PC-3 (cell line): ENCODE measurements around the gene ADCYAP1R1. TPM values are rescaled to one million over a fixed set of nuclear protein-coding genes. Genes with fewer than 3 reads are reported as not detected.

ENCODE experiments used
- ATAC-seq: fragments of 200-7000 bp; cut with Tn5 transposase; 2 replicates; pipeline ENCODE4 v1.9.1; 2020; ENCODE audit warnings: mild to moderate bottlenecking, moderate library complexity
- BruUV-seq: library from RNA; stranded (reverse); fragments of 400-500 nt; replicated peaks from 2 replicates; lab custom pipeline; 2021; lab: Mats Ljungman, UMichigan
- CTCF ChIA-PET: fragments of 300-600 bp; sonication (Branson Sonifier 250); formaldehyde crosslinking; loops from one replicate; lab custom pipeline; 2022; ENCODE audit warnings: antibody characterized with exemption; lab: Charles Lee
- POLR2A ChIA-PET: fragments of 300-600 bp; sonication (Branson Sonifier 250); formaldehyde crosslinking; loops from one replicate; lab custom pipeline; 2022; ENCODE audit warnings: antibody characterized with exemption; ENCODE audit not compliant: unreplicated experiment; lab: Charles Lee
- DNase-seq: peaks from one replicate; pipeline ENCODE4 v3.0.0-alpha.2; 2015
- H2AFZ ChIP-seq: fragments of 300-600 bp; sonication (generic); 2 replicates; pipeline ENCODE4 v1.6.0; 2016; ENCODE audit warnings: antibody characterized with exemption, low read length
- H3F3A ChIP-seq: fragments of 300-600 bp; sonication (generic); one replicate; pipeline ENCODE4 v1.6.0; 2017; ENCODE audit warnings: antibody characterized with exemption, low read length, control low read depth, mild to moderate bottlenecking; ENCODE audit not compliant: unreplicated experiment
- H3K27ac ChIP-seq: fragments of 300-600 bp; sonication (generic); 2 replicates; pipeline ENCODE4 v1.5.1; 2016; ENCODE audit warnings: mild to moderate bottlenecking, low read length
- H3K27me3 ChIP-seq: fragments of 300-600 bp; sonication (generic); 2 replicates; pipeline ENCODE4 v1.6.1; 2016; ENCODE audit warnings: low read length, mixed read lengths
- H3K36me3 ChIP-seq: fragments of 300-600 bp; sonication (generic); 2 replicates; pipeline ENCODE4 v1.6.1; 2016; ENCODE audit warnings: low read depth, mixed run types, low read length, mixed read lengths
- H3K4me1 ChIP-seq: fragments of 300-600 bp; sonication (generic); 2 replicates; pipeline ENCODE4 v1.5.1; 2016; ENCODE audit warnings: low read length; ENCODE audit not compliant: insufficient read depth
- H3K4me2 ChIP-seq: fragments of 300-600 bp; sonication (generic); 2 replicates; pipeline ENCODE4 v1.6.0; 2016; ENCODE audit warnings: low read length
- H3K4me3 ChIP-seq: fragments of 300-600 bp; sonication (generic); 2 replicates; pipeline ENCODE4 v1.5.1; 2016; ENCODE audit warnings: mild to moderate bottlenecking, low read length, mixed read lengths
- H3K79me2 ChIP-seq: fragments of 300-600 bp; sonication (generic); 2 replicates; pipeline ENCODE4 v1.6.1; 2017; ENCODE audit warnings: low read length, mixed read lengths
- H3K9ac ChIP-seq: fragments of 300-600 bp; sonication (generic); 2 replicates; pipeline ENCODE4 v1.6.0; 2016; ENCODE audit warnings: mild to moderate bottlenecking, low read length
- H3K9me2 ChIP-seq: fragments of 300-600 bp; sonication (generic); replicated peaks from 2 replicates; pipeline ENCODE4 v1.6.1; 2016; ENCODE audit warnings: mixed run types, low read length, mixed read lengths
- H3K9me3 ChIP-seq: fragments of 300-600 bp; sonication (generic); 2 replicates; pipeline ENCODE4 v1.6.1; 2016; ENCODE audit warnings: low read length, mixed read lengths
- H4K20me1 ChIP-seq: fragments of 300-600 bp; sonication (generic); 2 replicates; pipeline ENCODE4 v1.6.1; 2016; ENCODE audit warnings: low read length, mixed read lengths
- EZH2 ChIP-seq: fragments of 300-600 bp; sonication (generic); IDR thresholded peaks from one replicate; pipeline ENCODE4 v1.6.1; 2017; ENCODE audit warnings: antibody characterized with exemption, mild to moderate bottlenecking, low read length; ENCODE audit not compliant: unreplicated experiment
- EZH2phosphoT487 ChIP-seq: fragments of 300-600 bp; sonication (generic); IDR thresholded peaks from 2 replicates; pipeline ENCODE4 v1.6.1; 2018; ENCODE audit warnings: mild to moderate bottlenecking, antibody characterized with exemption, low read length, borderline replicate concordance
- intact Hi-C: fragments of 100-400 bp; cut with micrococcal nuclease; formaldehyde crosslinking; loops from 2 replicates; pipeline ENCODE4 v1.9.0; 2023
- total RNA-seq: library from RNA; depleted of rRNA; stranded (reverse); fragments of >200 nt; gene quantifications from 2 replicates; pipeline ENCODE4 v1.2.3, GENCODE V29; 2014
- TF ChIP-seq, protein P1 (sequence below): fragments of 300-600 bp; sonication (generic); conservative IDR thresholded peaks from 2 replicates; pipeline ENCODE4 v1.5.1; 2017; ENCODE audit warnings: antibody characterized with exemption, low read depth, mild to moderate bottlenecking, low read length

The ADCYAP1R1 gene
- total RNA-seq, 1 experiment from 2014 or later: not detected

DNA sequence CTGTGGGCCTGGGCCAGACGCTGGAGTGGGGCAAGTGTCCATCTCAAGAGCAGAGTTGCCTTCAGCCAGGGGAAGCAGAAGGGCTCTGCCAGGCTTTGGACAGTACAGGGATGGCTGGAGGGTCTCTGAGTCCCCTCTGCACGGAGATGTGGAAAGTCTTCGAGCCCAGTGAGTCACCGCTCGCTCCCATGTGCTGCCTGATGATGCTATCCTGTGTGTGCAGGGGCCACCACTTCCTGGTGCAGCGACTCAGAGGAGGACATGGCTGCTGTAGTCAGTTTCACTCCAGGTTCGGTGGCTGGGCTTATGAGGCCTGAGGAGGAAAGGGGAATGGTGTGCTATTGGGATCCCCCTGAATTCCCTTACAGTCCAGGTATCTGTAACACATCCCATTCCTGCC is 6.0 kb downstream of the ADCYAP1R1 start:
- DNase-seq (peak; percentile 38), ATAC-seq (peak; percentile 66)
- H2AFZ ChIP-seq: no peak overlapping the region
- H3K79me2 ChIP-seq: no peaks in the 10 kb centered on the region
- ChIA-PET CTCF (no interaction called here), POLR2A (no interaction called here)
- TF ChIP-seq EZH2phosphoT487 (no peak), EZH2 (no peak)
- TF ChIP-seq, protein P1, sequence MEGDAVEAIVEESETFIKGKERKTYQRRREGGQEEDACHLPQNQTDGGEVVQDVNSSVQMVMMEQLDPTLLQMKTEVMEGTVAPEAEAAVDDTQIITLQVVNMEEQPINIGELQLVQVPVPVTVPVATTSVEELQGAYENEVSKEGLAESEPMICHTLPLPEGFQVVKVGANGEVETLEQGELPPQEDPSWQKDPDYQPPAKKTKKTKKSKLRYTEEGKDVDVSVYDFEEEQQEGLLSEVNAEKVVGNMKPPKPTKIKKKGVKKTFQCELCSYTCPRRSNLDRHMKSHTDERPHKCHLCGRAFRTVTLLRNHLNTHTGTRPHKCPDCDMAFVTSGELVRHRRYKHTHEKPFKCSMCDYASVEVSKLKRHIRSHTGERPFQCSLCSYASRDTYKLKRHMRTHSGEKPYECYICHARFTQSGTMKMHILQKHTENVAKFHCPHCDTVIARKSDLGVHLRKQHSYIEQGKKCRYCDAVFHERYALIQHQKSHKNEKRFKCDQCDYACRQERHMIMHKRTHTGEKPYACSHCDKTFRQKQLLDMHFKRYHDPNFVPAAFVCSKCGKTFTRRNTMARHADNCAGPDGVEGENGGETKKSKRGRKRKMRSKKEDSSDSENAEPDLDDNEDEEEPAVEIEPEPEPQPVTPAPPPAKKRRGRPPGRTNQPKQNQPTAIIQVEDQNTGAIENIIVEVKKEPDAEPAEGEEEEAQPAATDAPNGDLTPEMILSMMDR: no peak
- no peaks in the 10 kb centered on the region for H3F3A ChIP-seq
- H4K20me1 ChIP-seq: no peaks in the 10 kb centered on the region
- H3K9me3 ChIP-seq: no peaks in the 10 kb centered on the region
- no peaks in the 10 kb centered on the region for H3K4me1 ChIP-seq
- H3K9ac ChIP-seq: no peak overlapping the region
- 0 out of 2 replicates have a peak, but pooled peaks cover 12% of the 10 kb centered on the region for H3K27me3 ChIP-seq
- no peak overlapping the region for H3K4me3 ChIP-seq
- H3K4me2 ChIP-seq: no peak overlapping the region
- intact Hi-C loops: no loop called here
- H3K27ac ChIP-seq: no peak overlapping the region
- H3K9me2 ChIP-seq: no peaks in the 10 kb centered on the region
- no TSS peak for BruUV-seq
- H3K36me3 ChIP-seq: no peaks in the 10 kb centered on the region

DNA sequence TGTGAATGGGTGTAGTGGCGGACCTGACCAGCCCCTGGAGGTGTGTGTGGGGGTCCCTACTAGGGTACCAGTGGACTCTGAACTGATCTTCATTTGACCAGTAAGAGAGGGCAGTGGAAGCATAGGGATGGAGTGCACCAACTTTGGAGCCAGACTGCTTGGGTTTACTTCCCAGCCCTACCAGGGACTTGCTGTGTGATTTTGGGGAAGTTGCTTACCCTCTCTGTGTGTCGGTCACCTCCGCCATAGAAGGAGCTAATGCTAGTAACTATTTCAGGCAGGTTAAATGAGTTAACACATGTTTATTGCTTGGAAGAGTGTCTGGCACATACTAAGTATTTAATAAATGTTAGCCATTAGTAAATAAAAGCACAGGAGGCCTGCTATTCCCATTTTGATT is 6.6 kb downstream of the ADCYAP1R1 start:
- Histone ChIP-seq H3K4me1 (no peaks in the 10 kb centered on the region), H3K27me3 (peaks cover 8% of the 10 kb centered on the region; the same call in 1 of the 2 replicates), H3K9me3 (no peaks in the 10 kb centered on the region), H4K20me1 (no peaks in the 10 kb centered on the region), H3K9ac (no peak overlapping the region), H3K27ac (no peak overlapping the region), H3K4me3 (no peak overlapping the region), H3F3A (no peaks in the 10 kb centered on the region), H2AFZ (no peak overlapping the region), H3K36me3 (no peaks in the 10 kb centered on the region), H3K9me2 (no peaks in the 10 kb centered on the region), H3K79me2 (no peaks in the 10 kb centered on the region), H3K4me2 (no peak overlapping the region)
- ATAC-seq (no peak), DNase-seq (no peak)
- BruUV-seq: no TSS peak
- ChIA-PET CTCF (no interaction called here), POLR2A (no interaction called here)
- intact Hi-C loops: no loop called here
- TF ChIP-seq, protein P1: no peak
- TF ChIP-seq EZH2: no peak
- no peak for TF ChIP-seq EZH2phosphoT487

DNA sequence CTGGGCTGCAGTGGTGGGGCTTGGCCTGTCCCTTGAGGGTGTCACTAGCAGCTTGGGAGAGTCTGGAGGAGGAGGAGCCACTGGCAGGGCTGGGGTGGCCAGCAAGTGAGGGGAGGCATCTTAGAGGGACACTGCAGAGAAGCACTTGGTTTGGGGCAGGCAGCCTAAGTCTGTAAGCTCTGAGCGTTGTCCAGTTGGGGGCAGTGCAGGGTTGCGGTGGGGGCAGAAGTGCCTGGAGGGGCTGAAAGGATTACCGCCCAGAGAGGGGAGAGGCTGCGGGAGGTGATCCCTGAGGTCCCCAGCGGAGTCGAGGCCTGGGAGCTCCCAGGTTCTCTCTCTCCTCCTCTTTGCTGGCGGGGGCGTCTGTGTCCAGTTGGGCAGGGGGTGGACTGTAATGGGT is 7.4 kb downstream of the ADCYAP1R1 start:
- Histone ChIP-seq H3F3A (no peaks in the 10 kb centered on the region), H3K27me3 (peaks cover 4% of the 10 kb centered on the region; the same call in 1 of the 2 replicates), H3K4me2 (no peak overlapping the region), H3K79me2 (no peaks in the 10 kb centered on the region), H3K4me1 (no peaks in the 10 kb centered on the region), H3K36me3 (no peaks in the 10 kb centered on the region), H4K20me1 (no peaks in the 10 kb centered on the region), H3K4me3 (no peak overlapping the region), H3K9me2 (no peaks in the 10 kb centered on the region), H2AFZ (no peak overlapping the region), H3K9me3 (no peaks in the 10 kb centered on the region), H3K9ac (no peak overlapping the region), H3K27ac (no peak overlapping the region)
- TF ChIP-seq, protein P1: no peak; the same call in 1 of the 2 replicates
- no peak for TF ChIP-seq EZH2
- TF ChIP-seq EZH2phosphoT487: no peak
- ChIA-PET CTCF (interaction anchor here (0.6 kb wide), 1 partner anchor 161 kb away, joined by 3 read pairs; no protein-coding TSS in a partner anchor), POLR2A (no interaction called here)
- ATAC-seq: no peak
- intact Hi-C loops: no loop called here
- no TSS peak for BruUV-seq
- DNase-seq: no peak
